Measurements from ENCODE around the gene SMIM1.

Gene SMIM1

DNA sequence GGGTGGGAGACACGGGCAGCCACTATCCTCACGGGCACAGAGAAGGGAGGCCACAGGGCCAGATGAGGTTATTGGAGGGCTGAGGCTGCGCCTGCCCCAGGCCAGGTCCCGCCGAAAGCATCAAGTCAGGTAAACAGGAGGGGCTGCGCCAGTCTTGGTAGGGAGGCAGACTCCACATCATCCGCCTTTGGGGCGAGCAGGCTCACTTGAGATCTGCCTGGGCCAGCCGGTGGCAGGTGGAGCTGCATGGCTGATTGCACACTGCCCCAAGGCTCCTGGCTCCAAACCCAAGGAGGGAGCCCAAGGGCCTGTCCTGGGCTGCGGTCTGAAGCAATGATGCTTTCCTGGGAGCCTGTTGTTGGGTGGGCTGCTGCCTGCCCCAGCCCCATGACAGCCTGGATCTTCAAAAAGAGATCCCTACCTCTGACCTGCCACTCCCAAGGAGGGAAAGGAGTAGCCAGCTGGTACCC is 4.6 kb downstream of the SMIM1 start:
- DNase-seq (ENCODE audit: low spot score): no peak

- no peak for DNase-seq (ENCODE audit: low spot score)
Measured at GRCh38 chr1:3777647-3778589, 5.4 kb downstream of the SMIM1 start.

- no peak for DNase-seq (ENCODE audit: low spot score)
Measured at GRCh38 chr1:3778590-3779264, 6.2 kb downstream of the SMIM1 start.

- DNase-seq (ENCODE audit: low spot score): no peak
Measured at GRCh38 chr1:3779265-3779911, 6.8 kb downstream of the SMIM1 start.

DNA sequence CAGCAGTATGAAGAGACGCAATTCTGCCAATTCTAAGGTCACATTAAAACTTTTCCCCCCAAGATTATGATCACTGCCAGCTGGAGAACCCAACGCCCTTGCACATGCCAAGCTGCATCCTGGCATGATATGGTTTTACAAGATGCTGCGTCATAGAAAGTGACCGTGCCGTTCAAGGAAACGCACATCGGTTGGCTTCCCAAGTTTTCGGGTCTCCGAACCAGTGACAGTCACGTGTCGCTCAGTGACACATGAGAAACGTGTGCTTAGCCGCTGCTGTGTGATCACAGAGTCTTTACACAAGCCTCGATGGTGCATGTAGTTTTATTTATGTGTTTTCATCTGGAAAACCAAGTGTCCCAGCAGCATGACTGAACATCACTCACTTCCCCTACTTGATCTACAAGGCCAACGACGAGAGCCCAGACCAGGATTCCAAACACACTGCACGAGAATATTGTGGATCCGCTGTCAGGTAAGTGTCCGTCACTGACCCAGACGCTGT is 7.4 kb downstream of the SMIM1 start:
- no peak for DNase-seq (ENCODE audit: low spot score)

GRCh38 chr1:3780901-3781300 is 8.4 kb downstream of the SMIM1 start:
- no peak for DNase-seq (ENCODE audit: low spot score)

DNA sequence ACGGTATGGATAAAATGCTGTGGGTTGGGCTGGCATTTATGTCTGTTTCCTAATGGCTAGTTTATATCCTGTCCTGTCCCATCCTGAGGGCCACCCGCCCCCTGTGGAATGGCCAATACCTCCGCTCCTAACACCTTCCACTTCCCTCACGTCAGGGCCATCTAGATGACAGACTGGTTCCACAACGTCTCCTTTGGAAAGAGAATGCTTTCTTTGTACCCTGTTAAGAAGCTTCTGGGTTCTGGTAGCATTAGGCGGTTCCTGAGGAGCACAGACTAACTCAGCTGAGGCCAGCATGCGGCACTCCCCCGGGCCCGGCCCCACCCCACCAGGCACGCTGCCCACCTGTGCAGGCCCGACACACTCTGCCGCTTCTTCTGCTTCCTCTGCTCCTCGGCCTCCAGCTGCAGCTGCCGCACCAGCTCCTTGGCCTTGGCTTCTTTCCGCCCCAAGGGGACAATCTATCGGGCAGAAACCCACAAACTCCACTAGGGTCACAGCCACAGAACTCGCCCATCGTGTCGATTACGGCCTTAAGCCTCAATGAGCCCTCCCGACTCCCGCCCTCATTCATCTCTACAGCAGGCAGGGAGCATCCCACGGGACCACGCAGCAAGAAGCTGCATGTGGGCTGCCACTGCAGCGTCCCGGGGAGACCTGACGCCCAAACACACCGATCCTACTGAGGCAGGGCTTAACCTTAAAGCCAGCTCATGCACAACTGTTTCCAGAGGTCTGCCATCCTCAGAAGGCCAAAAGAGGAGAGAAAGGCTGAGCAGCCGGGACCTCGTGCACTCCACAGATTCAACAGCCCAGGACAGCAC is 11.3 kb downstream of the SMIM1 start:
- no peak for DNase-seq (ENCODE audit: low spot score)

DNA sequence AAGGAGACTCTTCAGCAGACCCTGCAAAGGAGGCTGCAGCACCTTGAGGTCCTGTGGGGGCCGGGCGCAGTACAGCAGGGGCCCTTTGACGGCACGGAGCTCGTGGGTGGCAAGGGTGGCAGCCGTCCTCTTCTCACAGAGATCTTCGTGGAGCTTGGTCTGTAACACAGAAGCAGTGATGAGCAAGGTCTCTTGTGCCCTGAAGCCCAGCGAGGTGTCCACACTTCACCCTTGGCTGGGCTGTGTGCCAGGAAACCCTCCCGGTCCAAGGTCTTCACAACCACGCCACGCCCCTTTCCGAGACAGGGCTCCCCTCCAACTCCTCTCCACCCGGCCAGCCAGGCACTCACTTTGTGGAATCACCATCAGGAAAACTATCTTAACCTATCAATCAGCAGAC is 12.5 kb downstream of the SMIM1 start:
- no peak for DNase-seq (ENCODE audit: low spot score)

GRCh38 chr1:3785456-3786157 is 13.1 kb downstream of the SMIM1 start:
- DNase-seq (ENCODE audit: low spot score): no peak

- DNase-seq (ENCODE audit: low spot score): no peak
Measured at GRCh38 chr1:3786468-3787348, 14.2 kb downstream of the SMIM1 start.

DNA sequence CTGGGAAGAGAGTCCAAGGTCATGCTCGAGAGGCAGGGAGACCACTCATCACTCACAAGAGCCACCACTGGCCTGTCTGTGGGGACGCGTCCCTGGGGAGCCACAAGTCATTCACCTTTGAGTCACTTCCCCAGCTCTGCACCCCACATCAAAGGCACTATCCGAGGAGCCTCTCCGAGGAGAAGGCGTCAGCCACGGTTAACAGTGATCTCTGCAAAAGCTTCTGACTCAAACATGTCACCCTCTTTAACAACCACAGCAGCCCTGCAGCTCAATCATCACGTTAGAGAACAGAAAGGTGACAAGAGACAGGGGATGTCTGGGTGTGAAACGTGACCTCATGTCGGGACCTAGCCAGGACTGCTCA is 14.8 kb downstream of the SMIM1 start:
- no peak for DNase-seq (ENCODE audit: low spot score)

DNA sequence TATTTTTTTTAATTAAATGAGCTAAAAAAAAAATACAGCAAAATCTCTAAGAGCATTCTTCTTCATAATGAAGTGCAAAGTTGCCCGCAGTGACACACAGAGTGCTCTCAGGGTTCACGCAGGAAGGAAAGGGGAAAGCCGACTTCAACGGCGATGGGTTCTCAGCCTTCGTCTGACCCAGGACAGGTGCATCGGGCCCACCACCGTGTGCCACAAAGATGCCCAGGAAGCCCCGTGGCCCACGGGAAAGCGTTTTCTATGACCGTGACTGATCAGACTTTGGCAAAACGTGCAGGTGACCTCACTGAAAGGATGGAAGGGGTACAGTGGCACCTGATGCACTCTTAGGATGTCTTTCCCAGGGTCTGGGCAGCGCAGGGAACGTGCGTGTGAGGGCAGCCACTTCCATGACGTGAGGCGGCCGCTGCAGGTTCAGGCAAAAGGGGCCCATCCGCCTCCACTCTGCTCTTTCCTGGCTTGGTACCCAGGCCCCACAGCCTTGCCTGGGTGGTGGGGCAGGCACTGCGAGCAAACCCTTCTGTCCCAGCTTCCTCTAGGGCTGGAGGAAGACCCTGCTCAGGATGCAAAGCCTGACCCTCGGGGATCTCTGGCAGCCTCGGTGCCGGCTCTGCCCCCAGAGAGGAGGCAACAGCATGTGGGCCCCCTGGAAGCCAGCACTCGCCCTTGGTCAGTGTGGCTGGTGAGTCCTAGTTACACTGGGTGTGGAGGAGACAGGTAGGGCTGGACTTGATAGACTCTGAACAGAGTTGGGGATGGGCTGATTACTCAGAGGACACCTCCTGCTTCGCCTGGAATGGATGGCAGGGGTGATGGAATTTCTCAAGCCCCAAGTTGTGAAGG is 15.4 kb downstream of the SMIM1 start:
- DNase-seq (ENCODE audit: low spot score): no peak

- DNase-seq (ENCODE audit: low spot score): no peak
Measured at GRCh38 chr1:3788756-3789420, 16.3 kb downstream of the SMIM1 start.

DNA sequence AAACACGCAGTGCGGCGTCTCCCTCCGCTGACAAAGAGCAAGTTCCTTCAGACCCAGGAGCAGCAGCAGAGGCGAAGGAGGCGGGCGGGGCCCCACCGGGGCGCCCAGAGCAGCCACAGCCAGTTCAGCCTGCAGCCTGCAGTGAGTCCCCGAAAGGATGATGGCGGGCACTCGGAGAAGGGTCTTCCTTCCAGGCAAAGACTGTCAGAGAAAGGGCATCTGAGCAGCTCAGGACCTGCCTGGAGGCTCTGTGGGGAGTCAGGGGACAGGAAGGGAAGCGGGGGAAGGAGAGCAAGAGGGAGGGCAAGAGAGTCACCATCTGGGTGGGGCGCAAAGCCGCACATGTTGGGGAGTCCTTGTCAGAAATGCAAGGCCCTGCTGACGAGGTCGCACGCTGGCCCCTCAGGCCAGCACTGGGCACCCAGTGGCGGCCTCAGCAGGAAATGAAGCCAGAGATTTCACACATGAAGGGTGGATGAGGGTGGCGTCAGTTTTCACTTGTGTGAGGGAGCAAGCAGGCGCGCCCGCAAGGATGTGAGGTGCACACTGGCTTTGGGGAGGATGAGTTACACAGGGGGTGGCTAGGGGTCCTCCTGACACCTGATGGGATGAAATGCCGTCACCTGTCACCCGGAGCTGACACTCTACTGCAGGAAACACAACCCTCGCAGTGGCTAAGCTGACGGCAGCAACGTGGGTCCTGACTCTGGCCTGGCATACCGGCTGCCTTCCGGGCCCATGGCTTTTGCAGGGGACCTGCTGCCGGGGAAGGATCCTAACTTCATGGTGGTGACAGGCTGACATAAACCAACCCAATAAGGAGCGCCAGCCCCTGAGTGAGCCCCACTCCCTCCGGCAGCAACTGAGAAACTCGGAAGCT is 17.1 kb downstream of the SMIM1 start:
- no peak for DNase-seq (ENCODE audit: low spot score)

DNA sequence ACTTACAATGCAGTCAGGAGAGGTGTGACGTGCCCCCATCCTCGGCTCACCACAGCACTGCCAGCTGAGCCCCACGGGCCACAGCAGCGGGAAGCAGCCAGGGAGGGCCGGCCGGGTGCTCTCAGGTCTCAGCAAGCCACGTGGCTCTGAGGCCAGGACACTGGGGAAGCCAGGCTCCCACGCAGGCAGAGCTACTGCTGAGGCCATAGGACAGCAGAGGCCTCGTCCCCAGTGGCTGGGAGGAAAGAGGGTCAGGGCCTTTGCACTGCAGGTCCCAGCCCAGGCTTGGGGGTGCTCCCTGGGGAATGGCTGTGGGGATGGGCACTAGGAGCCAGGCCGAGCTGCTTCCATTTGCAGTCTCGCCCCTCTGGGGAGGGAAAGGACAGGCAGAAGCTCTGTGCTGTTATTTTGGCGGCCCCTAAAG is 18.0 kb downstream of the SMIM1 start:
- DNase-seq (ENCODE audit: low spot score): no peak

DNA sequence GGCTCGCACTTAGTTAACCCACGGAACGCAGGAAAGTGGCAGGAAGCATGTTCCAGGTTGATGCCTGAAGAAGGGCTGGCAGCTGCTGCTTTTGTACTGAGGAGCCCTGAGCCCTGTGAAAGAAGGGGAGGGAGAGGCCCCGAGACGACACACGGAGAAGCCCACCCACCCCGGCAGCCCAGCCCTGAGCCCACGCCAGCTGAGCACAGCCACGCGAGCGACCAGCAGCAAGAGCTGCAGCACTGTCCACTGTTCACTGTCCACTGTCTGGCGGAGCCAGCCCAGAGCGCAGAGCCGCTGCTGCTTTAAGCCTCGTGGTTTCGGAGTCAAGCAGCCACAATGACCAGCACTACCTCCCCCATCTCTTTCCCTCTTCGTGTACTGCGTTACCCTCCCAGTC is 18.4 kb downstream of the SMIM1 start:
- DNase-seq (ENCODE audit: low spot score): no peak

GRCh38 chr1:3795453-3796214 is 23.1 kb downstream of the SMIM1 start:
- DNase-seq (ENCODE audit: low spot score): no peak

All from RKO (cell line).